HG02798 (cell line): ENCODE data around the gene CAMKV.
"Not testable (repeated sequence)": the region's sequence is repeated elsewhere in the genome, so short reads cannot be mapped to it uniquely, and the experiment has no call there.

Experiments
- ATAC-seq: cut with Tn5 transposase; IDR thresholded peaks from one replicate; pipeline ENCODE4 v1.9.1; 2021; ENCODE audit warnings: mild to moderate bottlenecking; ENCODE audit not compliant: unreplicated experiment, poor library complexity

The CAMKV gene

DNA sequence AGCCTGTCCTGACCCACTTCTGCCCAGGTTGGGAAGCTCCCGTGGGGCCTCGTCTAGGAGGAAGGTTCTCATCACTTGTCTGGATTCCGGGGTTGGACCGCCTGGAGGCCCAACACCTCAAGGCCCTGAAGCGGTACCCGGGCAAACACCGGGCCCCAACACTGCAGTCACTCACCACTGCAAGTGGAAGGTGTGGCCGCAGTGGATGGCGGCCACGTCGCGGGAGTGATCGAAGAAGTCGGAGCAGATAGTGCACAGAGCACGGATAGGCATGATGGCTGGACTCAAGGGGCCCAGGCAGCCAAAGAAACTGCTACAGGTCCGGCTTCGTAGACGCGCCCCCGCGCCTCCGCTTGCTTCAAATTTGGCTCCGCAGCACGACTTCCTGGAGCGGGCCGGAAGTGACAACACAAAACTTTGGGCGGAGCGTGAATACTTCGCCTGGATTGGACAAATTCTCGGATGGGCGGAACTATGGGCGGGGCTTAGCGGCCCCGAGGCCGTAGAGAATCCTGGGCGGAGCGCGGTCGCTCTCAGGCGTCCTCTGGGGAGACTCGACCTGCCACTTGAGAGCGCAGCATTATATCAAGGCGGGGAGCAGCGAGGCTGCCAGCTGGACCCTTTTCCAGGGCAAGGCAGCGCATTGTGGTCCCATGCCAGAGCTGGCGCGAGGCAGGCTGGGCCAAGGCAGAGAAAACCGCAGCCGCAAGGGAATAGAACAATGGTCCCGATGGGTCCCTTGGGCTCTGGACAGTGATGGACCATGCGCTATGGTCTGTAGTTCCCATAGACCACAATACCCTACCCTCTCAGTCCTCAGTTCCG is 13.3 kb downstream of the CAMKV start, which contains the start of gene TRAIP:
TSS of gene TRAIP (minus strand) at position 384 of the 825 bp plus-strand sequence. CDS start at position 273, 111 bp downstream.
- ATAC-seq, result peak; percentile 97

DNA sequence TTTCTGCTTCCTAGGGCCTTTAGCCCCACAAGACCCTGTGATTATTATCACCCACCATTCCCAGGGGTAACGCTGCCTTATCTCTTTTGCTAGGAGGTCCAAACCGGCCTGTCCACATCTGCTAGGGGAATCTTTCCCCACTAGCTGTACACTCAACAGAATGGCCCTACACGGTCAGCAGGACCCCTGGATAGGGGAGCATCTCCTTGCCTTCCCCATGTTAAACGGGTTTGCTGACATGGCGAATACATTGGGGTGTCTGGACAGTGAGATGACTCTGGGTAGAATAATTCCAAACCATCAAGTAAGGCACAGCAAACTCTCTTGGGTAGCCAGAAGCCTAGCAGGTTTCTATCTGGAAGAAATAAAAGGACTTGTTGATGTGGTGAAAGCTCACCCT is 14.0 kb downstream of the CAMKV start:
- no peak for ATAC-seq

DNA sequence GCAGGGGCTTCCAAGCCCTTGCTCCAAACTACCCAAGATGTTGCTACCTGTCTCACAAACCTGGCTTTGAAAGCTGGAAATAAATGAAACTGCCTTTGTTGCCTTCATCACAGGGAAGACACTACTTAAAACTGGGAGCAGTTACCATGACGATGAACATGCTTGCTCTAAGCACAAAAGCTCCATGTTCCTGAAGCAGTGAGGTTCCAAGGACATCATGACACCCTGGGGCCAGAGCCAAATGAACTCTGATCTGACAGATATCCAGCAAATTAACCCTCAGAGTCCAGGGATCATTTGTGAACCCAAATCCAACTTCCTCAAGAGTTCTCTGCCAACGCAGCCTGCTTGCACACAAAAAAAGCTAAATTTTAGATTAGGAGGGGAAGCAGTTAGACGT is 24.0 kb downstream of the CAMKV start:
- ATAC-seq, result no peak

DNA sequence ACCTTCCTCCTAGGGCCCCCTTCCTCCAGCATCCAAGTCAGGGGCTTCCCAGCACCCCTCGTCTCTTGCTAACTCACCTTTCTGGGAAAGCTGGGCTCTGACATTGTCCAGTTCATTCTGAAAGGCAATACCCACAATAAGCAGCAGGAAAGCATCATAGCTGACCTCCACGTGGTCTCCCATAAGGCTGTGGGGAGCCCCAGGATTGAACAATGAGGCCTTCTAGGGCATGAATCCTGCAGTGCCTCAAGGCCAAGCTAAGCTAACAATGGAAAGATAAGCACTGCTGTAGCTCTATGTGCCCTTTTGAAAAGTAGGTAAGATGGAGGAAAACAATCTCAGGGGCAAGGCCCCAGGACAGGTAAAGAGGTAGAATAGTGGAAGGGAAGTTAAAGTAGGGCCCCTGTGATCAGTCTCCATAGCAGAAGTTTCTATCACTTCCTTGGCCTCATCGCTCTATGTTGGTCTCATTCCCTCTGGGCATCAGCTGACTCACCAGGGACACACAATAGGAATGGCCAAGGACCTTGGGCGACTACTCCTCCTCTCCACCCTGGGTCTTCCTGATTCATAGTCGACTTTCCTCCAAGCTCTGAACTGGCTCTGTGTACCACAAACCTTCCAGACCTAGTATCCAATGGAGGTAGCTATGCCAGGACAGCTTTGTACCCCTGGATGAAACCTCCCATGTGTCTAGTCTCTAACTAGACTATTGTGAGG is 25.1 kb downstream of the CAMKV start:
- no peak for ATAC-seq

DNA sequence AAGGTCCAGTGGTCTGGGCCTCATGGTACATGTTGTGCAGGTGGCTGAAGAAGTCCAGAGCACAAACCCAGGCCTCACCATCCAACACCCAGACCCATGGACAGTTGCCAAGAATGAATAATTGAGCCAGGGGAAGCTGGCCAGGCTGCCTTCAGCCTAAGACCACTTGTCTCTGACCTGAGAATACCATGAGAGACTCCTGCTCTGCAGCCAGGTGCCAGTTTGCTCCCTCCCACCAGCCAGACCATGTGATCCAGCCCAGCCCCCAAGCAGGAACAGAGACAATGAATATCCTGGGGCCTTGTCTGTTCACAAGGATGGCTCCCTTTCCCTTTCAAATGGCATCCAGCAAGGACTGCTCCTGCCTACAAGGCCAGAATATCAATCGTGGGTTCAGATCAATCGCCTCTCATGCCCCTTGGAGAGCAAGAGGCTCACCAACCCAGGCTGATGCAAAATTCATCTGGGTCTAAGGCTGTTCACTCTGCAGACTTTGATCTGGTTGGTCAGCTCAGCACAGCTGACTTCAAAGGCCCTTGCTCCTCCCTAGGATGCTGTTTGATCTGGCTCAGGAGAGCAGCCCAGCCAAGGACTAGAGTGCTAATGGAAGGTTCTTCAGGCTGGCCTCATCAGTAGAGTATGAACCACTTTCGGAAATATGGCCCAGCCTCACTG is 26.7 kb downstream of the CAMKV start:
- no peak for ATAC-seq

DNA sequence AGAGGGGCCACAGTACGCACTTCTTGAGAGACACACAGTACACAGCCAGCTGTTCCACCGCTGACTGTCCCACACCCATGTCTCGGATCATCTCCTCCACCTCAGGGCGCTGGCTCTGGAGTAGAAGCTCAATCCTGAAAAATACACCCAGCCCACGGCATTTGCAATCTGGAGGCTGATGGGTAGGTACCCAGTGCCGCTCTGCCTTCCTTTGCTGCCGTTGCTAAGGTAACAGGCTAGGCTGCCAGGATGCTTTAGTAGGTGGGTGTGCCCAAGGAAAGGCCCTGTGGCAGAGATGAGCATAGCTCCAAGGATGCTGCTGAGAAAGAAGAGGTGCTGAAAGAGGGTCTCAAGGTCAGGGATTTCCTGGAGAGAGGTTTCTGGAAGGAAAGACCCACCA is 27.9 kb downstream of the CAMKV start:
- no peak for ATAC-seq

DNA sequence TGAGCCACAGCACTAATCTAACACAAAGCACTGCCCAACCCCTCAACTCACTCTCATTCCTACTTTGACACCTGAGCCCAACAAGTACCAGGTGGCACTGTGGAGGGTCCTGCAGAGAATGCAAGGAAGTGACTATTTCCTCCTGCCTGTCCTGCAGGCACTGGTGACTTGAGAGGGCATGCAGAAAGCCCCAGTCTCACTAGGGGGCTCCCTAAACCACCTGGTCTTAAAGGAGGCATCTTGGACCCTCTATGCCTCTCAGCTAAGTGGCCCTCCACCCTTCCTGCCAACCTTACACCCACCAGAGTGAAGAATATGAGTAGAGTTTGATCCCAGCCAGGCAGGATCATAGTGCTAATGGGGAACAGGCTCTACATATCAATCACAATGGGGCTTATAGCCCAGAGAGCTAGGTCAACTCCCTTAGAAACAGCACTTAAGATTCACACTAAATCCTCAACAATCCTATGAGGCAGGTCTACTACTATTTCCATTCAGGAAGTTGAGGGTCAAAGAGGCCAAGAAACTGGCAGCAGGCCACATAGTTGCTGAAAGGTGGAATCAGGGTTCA is 28.5 kb downstream of the CAMKV start:
- ATAC-seq, result no peak

DNA sequence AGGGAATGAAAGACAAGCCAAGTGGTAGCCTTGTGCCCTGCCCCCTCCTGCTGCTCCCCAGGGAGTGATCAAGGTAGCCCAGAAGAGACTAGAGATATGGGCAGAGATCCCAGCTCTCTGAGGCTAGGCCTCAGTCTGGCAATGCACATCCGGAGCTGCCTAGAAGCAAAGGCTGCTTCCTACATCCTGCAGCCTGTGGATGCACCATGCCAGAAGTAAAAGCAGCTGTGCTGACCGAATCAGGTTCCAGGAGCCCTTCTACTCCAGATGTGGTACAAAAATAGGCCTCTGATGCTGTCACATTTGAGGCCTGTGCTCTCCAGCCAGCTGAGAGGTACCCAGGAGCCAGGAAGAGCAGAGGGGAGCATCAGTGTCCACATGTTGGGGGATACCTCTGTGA is 29.3 kb downstream of the CAMKV start:
- ATAC-seq, result no peak

DNA sequence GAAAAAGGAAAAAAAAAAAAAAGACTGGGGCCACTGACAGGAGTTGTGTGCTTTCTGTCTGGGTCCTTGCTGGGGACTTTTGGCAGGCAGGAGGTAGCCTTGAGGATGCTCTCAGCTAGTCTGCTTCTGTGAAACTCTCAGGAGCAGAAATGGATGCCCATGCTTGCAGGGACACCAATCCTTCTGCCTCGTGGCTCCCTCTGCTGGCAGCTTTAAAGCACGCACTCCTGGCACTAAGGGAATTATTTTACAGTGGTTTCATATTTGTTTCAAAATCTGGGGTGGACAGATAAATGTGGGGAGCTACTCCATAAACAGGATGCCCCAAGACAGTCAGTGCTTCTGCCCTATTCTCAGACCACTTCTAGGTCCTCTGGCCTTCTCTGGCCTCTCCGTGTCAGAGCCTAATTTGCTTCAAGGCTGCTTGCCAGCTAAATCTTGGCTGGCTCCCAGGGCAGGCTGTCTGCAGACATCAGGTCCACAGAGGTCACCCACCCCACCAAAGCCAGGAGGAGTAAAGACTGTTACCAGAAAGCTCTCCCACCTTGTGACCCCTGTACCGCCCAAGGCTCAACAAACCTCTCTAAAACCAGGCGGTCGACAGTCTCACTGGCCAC is 30.4 kb downstream of the CAMKV start:
- ATAC-seq, result no peak

DNA sequence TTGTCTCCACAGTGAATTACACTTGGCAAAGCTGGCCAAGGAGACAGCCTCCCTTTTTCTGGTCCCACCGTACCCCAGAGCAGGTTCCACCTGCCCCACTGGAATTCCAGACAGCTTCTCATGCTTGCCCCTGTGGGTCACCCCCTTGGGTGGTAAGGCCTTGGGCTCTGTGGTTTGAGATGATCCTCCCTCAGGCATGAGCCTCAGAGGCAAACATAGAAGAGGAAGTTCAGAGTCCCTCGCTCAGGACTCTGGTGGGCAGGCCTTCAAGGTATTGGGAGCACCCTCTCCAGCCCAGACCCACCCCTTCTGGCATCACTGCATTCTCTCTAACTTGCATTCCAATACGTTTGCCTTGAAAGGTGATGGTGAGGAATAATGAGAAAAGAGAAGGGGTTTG is 38.4 kb downstream of the CAMKV start:
- ATAC-seq, result no peak

DNA sequence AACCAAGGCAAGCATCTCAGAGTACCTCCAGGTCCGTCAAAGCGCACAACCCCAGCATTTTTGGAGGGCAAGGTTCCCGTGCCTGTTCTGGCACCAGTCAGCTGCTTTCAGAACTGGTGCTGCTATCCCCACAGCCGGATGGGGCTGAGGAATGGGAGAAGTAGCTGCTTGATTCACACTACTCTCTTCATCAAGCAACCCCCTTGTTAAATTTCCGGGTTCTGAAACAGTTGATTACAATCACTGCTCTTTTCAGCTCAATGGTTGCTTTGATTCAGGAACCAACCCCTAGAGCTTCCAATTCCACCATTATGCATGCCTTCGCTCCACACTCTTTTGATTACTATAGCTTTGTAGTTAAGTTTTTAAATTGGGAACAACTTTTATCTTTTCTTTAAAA is 43.7 kb downstream of the CAMKV start:
- ATAC-seq, result no peak

DNA sequence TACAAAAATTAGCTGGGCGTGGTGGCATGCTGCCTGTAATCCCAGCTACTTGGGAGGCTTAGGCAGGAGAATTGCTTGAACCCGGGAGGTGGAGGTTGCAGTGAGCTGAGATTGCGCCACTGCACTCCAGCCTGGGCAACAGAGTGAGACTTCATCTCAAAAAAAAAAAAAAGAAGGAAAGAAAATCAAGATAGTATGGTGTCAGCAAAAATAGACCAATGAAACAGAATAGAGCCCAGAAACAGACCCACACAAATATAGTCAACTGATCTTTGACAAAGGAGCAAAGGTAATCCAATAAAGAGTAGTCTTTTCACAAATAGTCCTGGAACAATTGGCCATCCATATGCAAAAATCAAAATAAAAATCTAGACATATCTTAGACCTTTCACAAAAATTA is 46.6 kb downstream of the CAMKV start:
- not testable (repeated sequence) for ATAC-seq

DNA sequence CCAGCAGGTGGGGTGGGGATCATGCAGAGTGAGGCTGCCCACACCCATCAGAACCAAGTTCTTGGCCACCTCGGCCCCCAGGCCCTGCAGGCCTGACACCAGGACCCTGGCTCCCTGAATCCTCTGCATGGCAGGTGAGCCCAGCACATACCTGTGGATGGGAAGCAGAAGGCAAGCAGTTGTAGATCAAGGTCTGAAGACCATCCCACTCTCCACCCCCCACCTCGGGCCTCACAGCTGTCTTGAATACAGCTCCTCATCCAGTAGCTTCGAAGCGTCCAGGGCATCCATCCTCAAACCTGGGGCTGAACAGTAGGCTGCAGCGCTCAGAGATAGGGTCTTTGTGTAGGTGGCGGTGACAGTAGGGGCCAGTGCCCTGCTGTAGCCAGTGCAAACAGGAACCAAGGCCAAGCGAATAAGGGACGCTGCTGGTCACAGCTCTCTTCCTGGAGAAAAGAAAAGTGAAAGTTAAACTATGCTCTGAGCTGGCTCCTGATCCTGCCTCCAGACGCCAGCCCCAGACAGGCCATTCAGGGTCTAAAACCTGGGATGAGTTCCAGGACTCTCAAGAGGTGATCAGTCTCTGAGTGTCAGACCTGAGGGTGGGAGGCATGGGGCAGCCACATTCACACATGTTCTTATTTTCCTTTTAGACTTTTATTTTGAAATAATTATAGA is 56.1 kb downstream of the CAMKV start, which contains the start of gene UBA7:
TSS of gene UBA7 (minus strand) at position 457 of the 678 bp plus-strand sequence. CDS start at position 291, 166 bp downstream.
- peak; percentile 61 for ATAC-seq

DNA sequence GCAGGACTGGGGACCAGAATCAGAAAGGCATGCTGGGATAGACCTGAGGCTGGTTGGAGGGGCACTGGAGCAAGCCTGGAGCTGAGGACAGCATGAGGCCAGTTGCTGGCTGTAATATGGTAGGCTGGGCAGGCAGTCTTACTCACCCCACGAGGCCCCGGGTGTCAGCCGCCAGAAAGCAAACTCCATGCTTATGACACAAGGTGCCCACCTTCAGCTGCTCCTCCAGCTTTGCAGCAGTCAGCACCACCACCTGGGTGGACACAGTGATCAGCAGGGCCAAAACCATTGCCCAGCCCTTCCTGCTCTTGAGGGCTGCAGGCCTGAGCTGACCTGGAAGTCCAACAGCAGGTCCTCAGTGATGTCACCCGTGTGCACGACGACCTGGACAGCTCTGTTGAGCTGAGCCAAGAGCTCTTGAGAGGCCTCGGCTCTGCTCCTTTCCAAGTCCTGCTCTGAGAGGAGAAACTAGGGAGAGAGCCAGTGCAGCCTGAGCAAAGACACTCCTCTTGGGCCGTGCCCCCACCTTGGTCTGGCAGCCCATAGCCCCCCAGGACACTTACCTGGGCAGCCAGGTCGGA is 56.7 kb downstream of the CAMKV start:
- ATAC-seq, result no peak
